CD4-positive, alpha-beta T cell treated with Interleukin-15 for 1 hour (primary cell): ENCODE data around the gene WHRN.

Source experiments
- DNase-seq: peaks from one replicate; pipeline ENCODE4 v3.0.0-alpha.2; 2020

The WHRN gene

DNA sequence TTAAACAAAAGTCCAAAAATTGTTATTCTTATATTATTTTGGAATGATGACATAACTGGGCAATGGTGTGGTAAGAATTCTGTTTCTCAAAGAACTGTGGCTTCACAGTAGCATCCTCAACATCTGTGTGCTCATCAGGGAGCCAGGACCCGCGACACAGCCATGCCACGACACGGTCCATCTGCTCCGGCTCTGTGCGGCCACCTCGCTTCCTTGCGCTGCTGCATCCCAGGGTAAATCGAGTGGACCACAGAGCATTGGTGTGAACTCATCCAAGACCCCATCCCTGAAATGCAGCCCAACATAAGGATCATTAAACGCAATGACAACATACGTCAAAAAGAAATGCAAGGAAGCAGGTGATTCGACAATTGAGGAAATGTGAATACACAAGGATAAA, 15.3 kb downstream of the WHRN start:
- DNase-seq: no peak

GRCh38 chr9:114488398-114489129, 16.7 kb downstream of the WHRN start:
- DNase-seq: no peak

- DNase-seq: peak; percentile 56
These were observed 17.5 kb downstream of the WHRN start for GRCh38 chr9:114487607-114488300.

- DNase-seq: no peak
These were observed 18.9 kb downstream of the WHRN start for GRCh38 chr9:114486205-114486963.

DNA sequence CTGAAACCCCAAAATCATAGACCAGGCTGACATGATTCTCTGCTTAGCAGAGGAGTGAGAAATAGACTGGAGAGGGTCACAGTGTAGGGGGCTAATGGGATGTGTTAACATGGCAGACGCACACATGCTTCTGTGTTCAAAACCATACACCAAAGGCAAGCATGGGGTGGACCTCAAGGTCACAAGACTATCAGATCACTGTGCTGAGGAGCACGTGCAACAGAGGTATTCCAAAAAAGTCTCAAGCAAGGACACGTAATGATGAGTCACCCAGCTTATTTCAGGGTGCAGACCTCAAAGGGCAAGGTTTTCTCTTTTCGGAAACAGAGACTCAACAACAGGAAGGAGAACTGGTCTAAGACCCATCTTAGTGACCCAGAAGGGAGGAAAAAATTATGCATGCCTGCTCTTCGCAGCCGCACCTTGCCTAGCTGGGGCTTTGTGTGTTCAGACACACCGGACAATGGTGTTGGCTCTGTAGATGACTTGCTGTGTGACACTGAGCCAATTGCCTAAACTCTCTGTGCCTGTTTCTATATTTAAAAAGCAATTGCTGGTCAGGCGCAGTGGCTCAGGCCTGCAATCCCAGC, 20.3 kb downstream of the WHRN start:
- peak; percentile 55 for DNase-seq

DNA sequence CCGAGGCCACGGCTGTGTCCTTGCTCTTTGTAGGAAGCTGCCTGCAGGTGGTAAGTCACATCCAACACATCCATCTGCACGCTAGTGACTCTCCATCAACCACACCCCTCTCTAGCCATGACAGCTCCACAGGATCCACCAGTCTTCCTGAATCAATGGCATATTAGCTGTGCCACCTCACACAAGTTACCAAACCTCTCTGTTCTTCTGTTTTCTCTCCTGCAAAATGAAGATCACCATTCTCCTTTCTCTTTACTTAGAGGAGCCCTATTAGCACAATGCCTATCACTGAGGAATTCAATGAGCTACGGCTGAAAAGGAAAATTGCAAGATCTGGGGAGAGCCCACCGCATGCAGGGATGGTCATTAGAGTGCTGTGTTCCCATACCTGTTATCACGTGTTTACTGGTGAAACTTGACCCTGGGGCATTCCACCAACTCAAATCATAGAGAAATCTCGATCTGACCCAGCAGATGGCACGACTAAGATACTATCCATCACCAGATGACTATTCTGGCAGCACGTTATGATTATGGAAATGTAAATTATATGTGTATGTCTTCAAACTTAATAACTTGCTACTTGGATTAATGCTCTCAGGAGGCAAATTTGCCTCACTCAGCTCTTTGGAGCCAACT, 20.9 kb downstream of the WHRN start:
- no peak for DNase-seq

GRCh38 chr9:114483499-114483898, 21.8 kb downstream of the WHRN start:
- DNase-seq: no peak

DNA sequence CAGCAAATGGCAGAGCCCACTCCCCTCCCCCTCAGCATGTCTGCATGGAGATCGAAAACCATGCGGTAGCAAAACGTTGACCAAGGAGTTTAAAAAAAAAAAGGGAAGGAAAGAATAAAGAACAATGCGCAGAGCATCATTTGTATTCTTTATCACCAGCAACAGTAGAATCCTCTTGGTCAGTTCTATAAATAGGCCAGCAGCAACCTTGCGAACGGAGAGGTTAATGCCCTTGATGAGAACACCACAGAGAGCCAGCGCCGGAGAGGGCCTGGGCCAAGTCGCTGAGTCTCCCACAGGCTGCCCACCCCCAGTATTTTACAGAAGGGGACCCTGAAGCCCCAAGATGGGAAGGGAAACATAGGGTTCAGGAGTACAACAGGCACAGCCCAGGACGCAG, 22.7 kb downstream of the WHRN start:
- DNase-seq: no peak

- DNase-seq: no peak
These were observed 23.5 kb downstream of the WHRN start for GRCh38 chr9:114481789-114482188.

DNA sequence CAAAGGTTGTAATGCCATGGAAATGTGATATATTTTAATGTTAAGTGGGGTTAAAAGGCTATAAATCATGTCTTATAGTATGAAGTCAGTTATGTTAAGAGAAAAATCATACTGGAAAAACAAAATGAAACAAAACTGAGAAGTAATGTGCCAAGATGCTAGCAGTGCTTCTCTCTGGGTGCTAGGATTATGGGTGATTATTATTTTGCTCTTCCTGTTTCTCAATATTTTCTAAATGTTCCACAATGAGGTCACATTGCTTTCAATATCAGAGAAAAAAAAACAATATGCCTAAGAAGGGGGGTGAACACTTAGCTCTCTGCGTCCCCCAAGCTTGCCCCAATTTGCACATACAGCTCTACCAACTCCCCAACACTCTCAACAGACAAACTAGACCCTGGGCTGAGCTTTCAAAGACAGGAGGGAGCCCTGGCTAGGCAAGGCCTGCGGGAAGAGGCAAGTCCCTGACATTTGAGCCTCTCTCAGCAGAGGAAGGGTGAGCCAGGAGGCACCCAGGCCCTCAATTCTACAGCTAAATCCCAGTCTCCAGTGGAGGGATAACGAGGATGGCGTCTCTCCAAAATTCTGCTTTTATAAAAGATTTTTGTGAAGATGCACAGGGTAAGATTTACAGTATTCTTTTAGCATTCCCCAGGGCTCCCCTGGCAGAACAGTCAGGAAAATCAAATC, 24.4 kb downstream of the WHRN start:
- no peak for DNase-seq

GRCh38 chr9:114478871-114479270, 26.4 kb downstream of the WHRN start:
- no peak for DNase-seq

GRCh38 chr9:114478459-114478858, 26.8 kb downstream of the WHRN start:
- no peak for DNase-seq

- DNase-seq: no peak
These were observed 27.6 kb downstream of the WHRN start for GRCh38 chr9:114477642-114478041.

DNA sequence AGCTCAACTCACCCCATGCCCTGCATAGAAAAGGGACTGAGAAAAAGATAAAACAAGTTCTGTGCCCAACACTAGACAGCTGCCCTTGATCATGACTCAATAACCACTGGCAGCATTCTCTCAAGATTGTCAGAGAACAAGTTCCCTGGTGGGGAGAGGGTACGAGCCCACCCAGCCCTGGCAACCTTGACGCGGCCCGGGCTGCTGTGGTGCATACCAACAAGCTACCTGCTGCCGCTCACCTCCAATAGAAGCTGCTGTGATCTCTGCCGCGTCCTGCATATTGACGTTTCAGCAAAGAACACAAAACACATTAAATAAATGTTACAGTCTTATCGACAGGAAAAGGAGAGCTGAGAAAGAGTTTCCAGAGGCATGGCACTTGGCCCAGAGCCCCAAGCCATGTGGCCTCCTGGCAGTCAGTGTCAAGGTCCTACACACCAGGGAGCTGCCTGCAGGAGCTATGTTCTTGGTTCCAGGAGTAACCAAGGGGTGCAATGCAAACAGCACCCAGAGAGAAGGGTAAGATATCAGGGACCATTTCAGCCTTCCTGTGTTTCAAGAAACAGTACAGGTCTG, 28.3 kb downstream of the WHRN start:
- no peak for DNase-seq

DNA sequence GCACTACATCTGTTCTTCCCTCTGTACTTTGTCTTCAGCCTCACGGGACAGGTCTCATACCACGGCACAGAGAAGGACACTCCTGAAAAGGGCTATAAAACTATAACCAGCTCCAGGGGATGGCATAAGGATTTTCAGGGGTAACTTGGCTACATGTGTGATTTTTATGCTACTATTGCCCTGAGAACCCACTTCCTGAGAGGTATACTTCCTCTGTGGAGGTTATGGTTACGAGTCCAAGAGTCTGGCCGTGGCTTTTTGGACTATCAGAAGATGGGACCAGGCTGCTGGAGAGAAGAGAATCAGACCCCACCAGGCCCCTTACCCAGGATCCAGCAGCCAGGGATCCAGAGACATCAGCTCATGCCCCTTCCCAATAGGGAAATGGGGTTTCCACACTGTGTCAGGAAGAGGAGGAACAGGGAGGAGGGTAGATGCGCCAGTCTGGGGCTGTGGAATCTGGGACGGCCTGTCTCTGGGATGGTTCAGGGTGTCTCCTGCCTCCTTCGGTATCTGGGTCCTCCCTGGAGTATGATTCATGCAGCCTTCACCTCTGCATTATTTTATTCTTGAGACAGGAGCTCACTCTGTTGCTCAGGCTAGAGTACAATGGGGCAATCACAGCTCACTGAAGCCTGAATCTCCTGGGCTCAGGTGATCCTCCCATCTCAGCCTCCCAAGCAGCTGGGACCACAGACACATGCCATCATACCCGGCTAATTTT, 29.7 kb downstream of the WHRN start:
- no peak for DNase-seq

GRCh38 chr9:114474425-114474824, 30.8 kb downstream of the WHRN start:
- no peak for DNase-seq

- no peak for DNase-seq
These were observed 31.8 kb downstream of the WHRN start for GRCh38 chr9:114473447-114473801.

- no peak for DNase-seq
These were observed 32.4 kb downstream of the WHRN start for GRCh38 chr9:114472765-114473446.

GRCh38 chr9:114471157-114471556, 34.1 kb downstream of the WHRN start:
- DNase-seq: no peak

GRCh38 chr9:114470581-114470980, 34.7 kb downstream of the WHRN start:
- DNase-seq: no peak

DNA sequence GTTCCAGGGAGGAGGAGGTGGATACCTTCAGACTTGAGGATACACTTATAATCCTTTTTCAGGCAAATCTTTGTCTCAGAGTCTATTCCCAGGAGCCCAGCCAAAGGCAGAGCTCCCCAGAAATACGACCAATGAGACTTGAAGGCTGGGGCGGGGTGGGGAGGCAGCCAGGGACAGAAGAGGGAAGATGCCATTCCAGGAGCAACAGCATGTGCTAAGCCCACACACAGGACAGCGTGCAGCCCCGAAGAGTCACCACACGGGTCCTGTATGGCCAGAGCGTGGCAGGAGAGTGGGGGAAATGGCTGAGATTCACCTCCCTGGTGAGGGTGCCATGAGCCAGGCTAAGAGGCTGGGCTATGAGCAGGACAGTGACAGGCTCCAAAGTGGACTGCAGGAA, 35.2 kb downstream of the WHRN start:
- DNase-seq: no peak
